ENCODE measurements around the gene GPR18.

GRCh38 chr13:99215184-99215830, 42.9 kb downstream of the GPR18 start:
- TF ChIP-seq CTCF (IDR thresholded peaks at IDR 0.05) (no peak), POLR2A (IDR thresholded peaks at IDR 0.05) (no peak)

All from adrenal gland (tissue), 5 donors.